ENCODE data around the gene RPS2.
"Not testable (repeated sequence)": the region's sequence is repeated elsewhere in the genome, so short reads cannot be mapped to it uniquely, and the experiment has no call there.

RPS2 gene

DNA sequence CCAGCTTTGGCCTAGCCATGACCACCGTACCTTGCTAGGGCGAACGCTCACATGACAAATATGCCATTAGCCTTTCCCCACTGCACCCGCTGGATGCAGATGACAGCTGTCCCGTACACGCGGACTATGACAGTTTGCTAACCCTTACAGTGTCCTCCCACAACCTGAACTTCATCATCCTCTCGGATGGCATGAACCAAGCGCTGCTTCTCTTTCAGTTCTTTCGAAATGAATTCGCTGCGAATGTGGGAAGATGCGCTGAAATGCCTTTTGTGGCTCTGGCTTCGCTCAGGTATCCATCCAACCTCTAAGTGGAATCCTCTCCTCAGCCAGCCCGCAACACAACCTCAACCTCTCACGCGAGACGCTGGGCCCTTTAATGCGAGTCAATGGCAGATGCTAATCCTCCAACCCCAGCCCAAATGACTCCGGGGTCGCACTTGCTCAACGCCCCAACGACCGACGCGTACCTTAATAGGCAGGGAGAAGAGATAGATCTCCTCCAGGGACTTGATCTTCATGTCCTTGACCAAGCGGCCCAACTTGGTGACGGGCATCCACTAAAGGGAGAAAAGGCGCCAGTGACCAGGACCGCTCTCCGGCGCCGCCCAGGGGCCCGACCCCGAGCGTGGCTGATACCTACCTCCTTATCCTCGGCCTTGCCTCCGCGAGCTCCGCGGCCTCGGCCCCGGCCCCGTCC, 670 bp downstream of the RPS2 start:
- H3K9me3 Mint-ChIP-seq: no peaks in the 10 kb centered on the region
- H3K4me3 Mint-ChIP-seq: peak overlapping the region; percentile 97
- peaks cover 5% of the 10 kb centered on the region for H3K27me3 Mint-ChIP-seq (ENCODE audit: low read depth, poor library complexity)
- peaks cover 49% of the 10 kb centered on the region for H3K4me1 Mint-ChIP-seq
- H3K36me3 Mint-ChIP-seq (ENCODE audit: low read depth): peaks cover 25% of the 10 kb centered on the region
- H3K27ac Mint-ChIP-seq: peak overlapping the region; percentile 95
- no peak for DNase-seq
- TF ChIP-seq, protein P1, sequence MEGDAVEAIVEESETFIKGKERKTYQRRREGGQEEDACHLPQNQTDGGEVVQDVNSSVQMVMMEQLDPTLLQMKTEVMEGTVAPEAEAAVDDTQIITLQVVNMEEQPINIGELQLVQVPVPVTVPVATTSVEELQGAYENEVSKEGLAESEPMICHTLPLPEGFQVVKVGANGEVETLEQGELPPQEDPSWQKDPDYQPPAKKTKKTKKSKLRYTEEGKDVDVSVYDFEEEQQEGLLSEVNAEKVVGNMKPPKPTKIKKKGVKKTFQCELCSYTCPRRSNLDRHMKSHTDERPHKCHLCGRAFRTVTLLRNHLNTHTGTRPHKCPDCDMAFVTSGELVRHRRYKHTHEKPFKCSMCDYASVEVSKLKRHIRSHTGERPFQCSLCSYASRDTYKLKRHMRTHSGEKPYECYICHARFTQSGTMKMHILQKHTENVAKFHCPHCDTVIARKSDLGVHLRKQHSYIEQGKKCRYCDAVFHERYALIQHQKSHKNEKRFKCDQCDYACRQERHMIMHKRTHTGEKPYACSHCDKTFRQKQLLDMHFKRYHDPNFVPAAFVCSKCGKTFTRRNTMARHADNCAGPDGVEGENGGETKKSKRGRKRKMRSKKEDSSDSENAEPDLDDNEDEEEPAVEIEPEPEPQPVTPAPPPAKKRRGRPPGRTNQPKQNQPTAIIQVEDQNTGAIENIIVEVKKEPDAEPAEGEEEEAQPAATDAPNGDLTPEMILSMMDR (IDR thresholded peaks at IDR 0.05): no peak

DNA sequence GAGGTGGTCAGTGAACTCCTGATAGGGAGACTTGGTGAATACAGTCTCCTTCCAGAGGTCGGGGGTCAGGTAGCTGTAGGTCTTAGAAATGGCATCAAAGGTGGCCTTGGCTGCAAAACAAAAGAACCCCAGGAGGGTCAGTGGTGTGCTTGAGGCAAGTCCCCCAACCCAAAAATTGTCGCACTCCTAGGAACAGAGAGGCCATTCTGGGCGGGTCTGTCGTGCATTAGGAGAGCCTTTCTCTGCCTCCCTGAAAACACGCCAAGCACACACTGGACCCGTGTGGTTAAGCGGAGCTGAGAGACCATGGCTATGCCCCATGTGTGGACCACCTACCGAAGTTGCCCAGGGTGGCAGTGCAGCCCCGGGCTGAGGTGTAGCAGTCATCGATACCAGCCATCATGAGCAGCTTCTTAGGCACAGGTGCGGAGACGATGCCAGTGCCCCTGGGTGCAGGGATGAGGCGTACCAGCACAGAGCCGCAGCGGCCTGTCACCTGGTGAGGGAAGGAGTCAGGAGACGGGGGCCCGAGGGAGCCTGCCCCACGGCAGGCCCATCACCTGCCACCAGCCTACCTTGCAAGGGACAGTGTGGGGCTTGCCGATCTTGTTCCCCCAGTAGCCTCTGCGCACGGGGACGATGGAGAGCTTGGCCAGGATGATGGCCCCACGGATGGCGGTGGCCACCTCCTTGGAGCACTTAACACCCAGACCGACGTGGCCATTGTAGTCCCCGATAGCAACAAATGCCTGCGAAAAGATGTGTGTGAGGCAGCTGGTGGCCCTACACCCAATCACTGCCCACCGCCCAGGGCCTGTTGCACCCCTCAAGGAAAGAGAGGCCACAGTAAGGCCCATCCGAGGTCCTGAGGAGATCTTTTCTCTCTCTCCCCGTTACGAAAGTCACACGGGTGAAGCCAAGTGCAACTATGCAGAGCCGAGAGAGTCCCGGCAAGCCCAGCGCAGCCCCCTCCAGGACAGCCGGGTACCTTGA, 2.2 kb downstream of the RPS2 start:
- H3K4me1 Mint-ChIP-seq: peaks cover 49% of the 10 kb centered on the region
- peak overlapping the region; percentile 95 for H3K27ac Mint-ChIP-seq
- not testable (repeated sequence) for H3K27me3 Mint-ChIP-seq (ENCODE audit: low read depth, poor library complexity); H3K9me3 Mint-ChIP-seq; DNase-seq
- peaks cover 25% of the 10 kb centered on the region for H3K36me3 Mint-ChIP-seq (ENCODE audit: low read depth)
- peak overlapping the region; percentile 97 for H3K4me3 Mint-ChIP-seq

DNA sequence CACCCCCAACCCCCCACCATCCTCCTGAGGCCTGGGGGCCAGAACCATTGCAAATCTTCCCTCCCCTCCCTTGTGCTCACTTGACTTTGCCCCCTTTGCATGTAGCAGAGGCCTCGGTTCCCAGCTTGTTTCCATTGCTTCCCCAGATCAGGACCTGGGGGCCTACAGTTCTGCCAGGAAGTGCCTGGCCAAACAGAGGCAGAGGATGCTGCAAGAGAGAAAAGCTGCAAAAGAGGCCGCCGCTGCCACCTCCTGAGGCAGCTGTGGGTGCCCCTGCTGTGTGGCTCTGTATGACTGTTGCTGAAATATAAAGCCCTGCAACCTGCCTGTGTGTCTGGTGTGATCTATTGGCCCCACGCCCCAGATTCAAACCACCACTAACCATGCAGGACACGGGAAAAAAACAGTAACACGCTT, 3.0 kb downstream of the RPS2 start:
- H3K36me3 Mint-ChIP-seq (ENCODE audit: low read depth): peaks cover 25% of the 10 kb centered on the region
- H3K4me1 Mint-ChIP-seq: peaks cover 49% of the 10 kb centered on the region
- peaks cover 4% of the 10 kb centered on the region for H3K9me3 Mint-ChIP-seq
- H3K4me3 Mint-ChIP-seq: peak overlapping the region; percentile 97
- no peak overlapping the region for H3K27ac Mint-ChIP-seq
- DNase-seq: no peak
- peaks cover 3% of the 10 kb centered on the region for H3K27me3 Mint-ChIP-seq (ENCODE audit: low read depth, poor library complexity)
- TF ChIP-seq, protein P1 (IDR thresholded peaks at IDR 0.05): no peak

DNA sequence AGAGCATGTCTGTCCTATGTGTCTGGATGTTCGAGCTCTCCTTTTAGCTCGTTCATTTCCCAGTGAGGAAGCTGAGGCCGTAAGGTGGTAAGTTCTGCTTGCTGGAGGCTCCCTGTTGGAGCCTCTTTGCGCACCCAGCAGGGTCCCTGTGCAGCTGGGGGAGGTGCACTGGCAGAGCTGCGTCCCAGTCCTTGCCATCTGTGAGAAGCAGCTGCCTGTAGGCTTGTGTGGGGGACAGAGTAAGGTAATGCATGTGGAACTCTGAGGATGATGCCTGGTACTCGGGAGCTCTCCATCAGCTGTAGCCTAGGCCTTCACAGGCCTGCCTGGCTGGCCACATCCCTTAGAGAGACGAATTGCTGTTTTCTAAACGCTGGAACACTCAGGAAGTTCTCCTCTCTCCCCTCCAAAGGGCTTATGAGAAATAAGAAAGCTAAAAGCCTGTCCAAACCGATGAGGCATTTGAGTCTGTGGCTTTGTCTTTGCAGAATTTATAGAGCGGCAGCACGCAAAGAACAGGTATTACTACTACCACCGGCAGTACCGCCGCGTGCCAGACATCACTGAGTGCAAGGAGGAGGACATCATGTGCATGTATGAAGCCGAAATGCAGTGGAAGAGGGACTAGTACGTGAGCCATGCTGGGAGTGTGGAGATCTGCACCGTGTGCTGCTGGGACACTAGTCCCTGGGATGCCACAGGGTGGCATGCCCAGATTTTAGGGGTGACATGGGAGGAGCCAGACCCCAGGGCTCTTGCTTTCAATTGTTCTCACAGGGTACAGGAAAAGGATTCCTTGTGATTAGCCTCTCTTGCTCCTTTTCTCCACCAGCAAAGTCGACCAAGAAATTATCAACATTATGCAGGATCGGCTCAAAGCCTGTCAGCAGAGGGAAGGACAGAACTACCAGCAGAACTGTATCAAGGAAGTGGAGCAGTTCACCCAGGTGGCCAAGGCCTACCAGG, 3.7 kb downstream of the RPS2 start:
- Mint-ChIP-seq H3K36me3 (ENCODE audit: low read depth) (peaks cover 25% of the 10 kb centered on the region), H3K27me3 (ENCODE audit: low read depth, poor library complexity) (peaks cover 4% of the 10 kb centered on the region), H3K4me3 (peak overlapping the region; percentile 93), H3K9me3 (peaks cover 4% of the 10 kb centered on the region), H3K4me1 (peaks cover 49% of the 10 kb centered on the region), H3K27ac (peak overlapping the region; percentile 66)
- DNase-seq: no peak
- TF ChIP-seq, protein P1 (IDR thresholded peaks at IDR 0.05): no peak

DNA sequence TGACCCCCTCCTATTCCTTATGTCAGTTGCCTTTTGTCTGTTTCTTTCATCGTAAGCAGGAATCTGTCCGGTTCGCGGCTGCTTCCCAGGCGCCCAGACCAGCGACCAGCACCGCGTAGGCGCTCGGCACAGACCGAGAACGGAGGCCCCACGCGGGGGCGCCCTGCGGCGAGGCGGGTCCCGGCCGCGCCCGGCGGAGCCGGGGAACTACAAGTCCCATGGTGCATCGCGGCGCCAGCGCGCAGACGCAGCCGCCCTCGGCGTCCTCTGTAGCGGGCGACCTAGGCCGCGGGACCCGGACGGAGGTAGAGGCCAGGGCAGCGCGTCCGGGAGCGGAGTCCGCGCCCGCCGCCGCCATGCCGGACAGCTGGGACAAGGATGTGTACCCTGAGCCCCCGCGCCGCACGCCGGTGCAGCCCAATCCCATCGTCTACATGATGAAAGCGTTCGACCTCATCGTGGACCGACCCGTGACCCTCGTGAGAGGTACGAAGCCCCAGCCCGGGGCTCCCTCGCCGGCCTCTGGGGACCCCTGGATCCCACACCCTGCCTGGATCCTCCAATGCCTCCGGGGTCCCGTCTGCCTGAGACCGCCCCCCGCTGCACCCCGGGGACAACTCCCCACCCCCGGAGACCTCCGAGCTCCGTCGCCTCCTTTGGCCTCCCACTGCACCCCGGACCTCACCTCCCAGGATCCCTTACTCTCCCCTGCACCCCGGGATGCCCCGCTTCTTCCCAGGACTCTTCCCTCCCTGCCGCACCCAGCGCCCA, 5.2 kb downstream of the RPS2 start, which contains the start of gene NDUFB10:
Gene NDUFB10 (plus strand): TSS at position 270 of the 771 bp plus-strand sequence. CDS start 87 bp downstream, at position 357.
- TF ChIP-seq, protein P1 (IDR thresholded peaks at IDR 0.05): peak; percentile 26
- Mint-ChIP-seq H3K36me3 (ENCODE audit: low read depth) (peaks cover 25% of the 10 kb centered on the region), H3K4me3 (peak within 1 kb of the TSS; percentile 93), H3K9me3 (peaks cover 4% of the 10 kb centered on the region), H3K4me1 (peaks cover 42% of the 10 kb centered on the region), H3K27ac (peak within 1 kb of the TSS; percentile 66), H3K27me3 (ENCODE audit: low read depth, poor library complexity) (peaks cover 4% of the 10 kb centered on the region)
- peak; percentile 96 for DNase-seq

Measured in nephron progenitor cell (in vitro differentiated cells).